ENCODE data around the gene KCNQ4. TPM values are rescaled to one million over a fixed set of nuclear protein-coding genes. Genes with fewer than 3 reads are reported as not detected.

Gene KCNQ4
- polyA plus RNA-seq, 2 of the 4 experiments (the other 2 are of a cell fraction): 0.08 to 0.17 TPM

GRCh38 chr1:40740997-40741736 lies 42.4 kb upstream of the KCNQ4 start:
- Histone ChIP-seq H3K9me3 (no peaks in the 10 kb centered on the region), H3K4me2 (no peak overlapping the region), H3K4me1 (peaks cover 19% of the 10 kb centered on the region), H3K27ac (no peak overlapping the region), H3K4me3 (no peak overlapping the region)
- ChIA-PET POLR2A (no interaction called here), CTCF (interaction anchor here (0.6 to 1.4 kb wide), 5 partner anchors 8 to 34 kb away, joined by 3 to 4 read pairs (median 3); no protein-coding TSS in a partner anchor)
- no peak for DNase-seq (ENCODE audit: low read depth in 1 of 2, low spot score in 1 of 2)
- ATAC-seq: no peak
- no peak for FAIRE-seq
- TF ChIP-seq RAD21 (conservative IDR thresholded peaks at IDR 0.05 in 1 of 2, IDR thresholded peaks at IDR 0.05 in 1 of 2) (no peak), NFE2L2 (conservative IDR thresholded peaks at IDR 0.05; ENCODE audit: low read length) (no peak), POLR2AphosphoS2 (conservative IDR thresholded peaks at IDR 0.05; ENCODE audit: low read length) (no peak), KDM5A (IDR thresholded peaks at IDR 0.05) (no peak), FOXS1 (CRISPR knock-in tag; IDR thresholded peaks at IDR 0.05) (no peak)
- 94% methylated on average over 7 of the region's 7 CpGs for WGBS (ENCODE audit: missing lambda C conversion rate)

- ChIA-PET CTCF (interaction anchor here (1.1 to 1.3 kb wide), 2 partner anchors 10 to 33 kb away, joined by 3 to 4 read pairs; no protein-coding TSS in a partner anchor), POLR2A (no interaction called here)
- ATAC-seq: no peak
- DNase-seq (ENCODE audit: low read depth in 1 of 2, low spot score in 1 of 2): no peak
- Histone ChIP-seq H3K9me3 (no peaks in the 10 kb centered on the region), H3K27ac (no peak overlapping the region), H3K4me1 (peaks cover 18% of the 10 kb centered on the region), H3K4me3 (no peak overlapping the region), H3K4me2 (no peak overlapping the region)
- WGBS (ENCODE audit: missing lambda C conversion rate): 94% methylated on average over 3 of the region's 3 CpGs
- TF ChIP-seq BHLHE40 (IDR thresholded peaks at IDR 0.05; ENCODE audit: low read depth, low read length) (no peak), GATA3 (IDR thresholded peaks at IDR 0.05; ENCODE audit: borderline replicate concordance) (no peak), RAD21 (conservative IDR thresholded peaks at IDR 0.05 in 1 of 2, IDR thresholded peaks at IDR 0.05 in 1 of 2) (no peak), KDM5A (IDR thresholded peaks at IDR 0.05) (no peak), FOSB (CRISPR knock-in tag; IDR thresholded peaks at IDR 0.05) (no peak), HOXB13 (CRISPR knock-in tag; IDR thresholded peaks at IDR 0.05; ENCODE audit: low read depth) (no peak), MYC (IDR thresholded peaks at IDR 0.05; ENCODE audit: borderline replicate concordance, low read length) (no peak), REST (IDR thresholded peaks at IDR 0.05) (no peak), RFX5 (IDR thresholded peaks at IDR 0.05) (no peak), PBX3 (IDR thresholded peaks at IDR 0.05) (no peak), TFCP2L1 (CRISPR knock-in tag; IDR thresholded peaks at IDR 0.05) (no peak), ELK1 (IDR thresholded peaks at IDR 0.05; ENCODE audit: low read depth, low read length) (no peak), PHF8 (IDR thresholded peaks at IDR 0.05; ENCODE audit: borderline replicate concordance, low read depth) (no peak), CTCF (IDR thresholded peaks at IDR 0.05) (no peak), NFE2L2 (conservative IDR thresholded peaks at IDR 0.05; ENCODE audit: low read length) (no peak), HEYL (CRISPR knock-in tag; IDR thresholded peaks at IDR 0.05) (no peak), EHMT2 (IDR thresholded peaks at IDR 0.05; ENCODE audit: low read depth) (no peak), JUNB (IDR thresholded peaks at IDR 0.05) (no peak), CBX2 (IDR thresholded peaks at IDR 0.05; ENCODE audit: borderline replicate concordance, low read depth) (no peak)
- no peak for FAIRE-seq
These were observed 41.1 kb upstream of the KCNQ4 start for GRCh38 chr1:40742363-40743061.
